Liver (tissue), 9 donors: ENCODE measurements around the gene GRIK2. TPM values are rescaled to one million over a fixed set of nuclear protein-coding genes. Genes with fewer than 3 reads are reported as not detected.

Experiments used
- DNase-seq: peaks from one replicate; pipeline ENCODE4 v3.0.0-alpha.2; 2017; ENCODE audit warnings: low spot score
- H3K27ac ChIP-seq, 2 donors: one replicate each; pipeline ENCODE4 v1.7.0; 2013; ENCODE audit warnings: inconsistent platforms in 2 of 2, low read length in 2 of 2, control low read depth in 1 of 2, low read depth in 1 of 2, mild to moderate bottlenecking in 1 of 2
- H3K27me3 ChIP-seq, 4 donors: one replicate each; pipeline versions ENCODE4 v1.6.1 to v1.7.0; 2013; ENCODE audit warnings: low read length in 3 of 4, inconsistent platforms in 1 of 4, mild to moderate bottlenecking in 1 of 4, moderate library complexity in 1 of 4; ENCODE audit not compliant: control insufficient read depth in 4 of 4, insufficient read depth in 4 of 4
- H3K36me3 ChIP-seq, 4 donors: one replicate each; pipeline versions ENCODE4 v1.6.1 to v1.7.0; 2013; ENCODE audit warnings: low read length in 3 of 4, mild to moderate bottlenecking in 3 of 4, low read depth in 1 of 4, moderate library complexity in 1 of 4; ENCODE audit not compliant: control insufficient read depth in 4 of 4, insufficient read depth in 3 of 4
- H3K4me1 ChIP-seq, 4 donors: one replicate each; pipeline versions ENCODE4 v1.6.1 to v1.7.0; 2013; ENCODE audit warnings: low read length in 3 of 4, mild to moderate bottlenecking in 3 of 4, moderate library complexity in 1 of 4; ENCODE audit not compliant: control insufficient read depth in 4 of 4, insufficient read depth in 4 of 4
- H3K4me3 ChIP-seq, 3 donors: one replicate each; pipeline versions ENCODE4 v1.6.1 to v1.7.0; 2013; ENCODE audit warnings: low read length in 3 of 3, control low read depth in 1 of 3, low read depth in 1 of 3, mild to moderate bottlenecking in 1 of 3
- H3K9ac ChIP-seq, 2 donors: one replicate each; pipeline ENCODE4 v1.7.0; 2013; ENCODE audit warnings: low read length in 2 of 2, mild to moderate bottlenecking in 2 of 2, moderate library complexity in 2 of 2, control low read depth in 1 of 2, low read depth in 1 of 2
- H3K9me3 ChIP-seq, 4 donors: one replicate each; pipeline versions ENCODE4 v1.6.1 to v1.7.0; 2013; ENCODE audit warnings: low read length in 3 of 4; ENCODE audit not compliant: control insufficient read depth in 4 of 4
- FOXA1 ChIP-seq: IDR thresholded peaks from 2 replicates; pipeline ENCODE4 v1.6.1; 2016; ENCODE audit warnings: antibody characterized with exemption
- HNF4G ChIP-seq: IDR thresholded peaks from 2 replicates; pipeline ENCODE4 v1.6.1; 2016; ENCODE audit warnings: antibody characterized with exemption
- JUND ChIP-seq, 2 donors: IDR thresholded peaks; 2 replicates each; pipeline ENCODE4 v1.6.1; 2016; ENCODE audit warnings: antibody characterized with exemption in 2 of 2
- MAX ChIP-seq: IDR thresholded peaks from 2 replicates; pipeline ENCODE4 v1.6.1; 2016; ENCODE audit warnings: antibody characterized with exemption
- RAD21 ChIP-seq, 2 donors: IDR thresholded peaks; 2 replicates each; pipeline ENCODE4 v1.6.1; 2016; ENCODE audit warnings: antibody characterized with exemption in 2 of 2, mild to moderate bottlenecking in 2 of 2
- REST ChIP-seq: IDR thresholded peaks from 2 replicates; pipeline ENCODE4 v1.6.1; 2016; ENCODE audit warnings: antibody characterized with exemption, mild to moderate bottlenecking
- TAF1 ChIP-seq: conservative IDR thresholded peaks from 2 replicates; pipeline ENCODE4 v1.6.1; 2016; ENCODE audit warnings: antibody characterized with exemption, mild to moderate bottlenecking
- ZBTB33 ChIP-seq: IDR thresholded peaks from 2 replicates; pipeline ENCODE4 v1.6.1; 2016; ENCODE audit warnings: antibody characterized with exemption
- WGBS: extraction: QIAGEN DNeasy Blood & Tissue Kit; methylation state at CpG from one replicate; pipeline ENCODE4 v1.1.7; 2013; 5-methylcytosine and 5-hydroxymethylcytosine counted together
- polyA plus RNA-seq, 2 donors: library from polyadenylated mRNA; stranded (reverse) in 1 of 2; unstranded in 1 of 2; fragments of 200-250 nt in 1 of 2; fragments of >200 nt in 1 of 2; fragmentation: Nextera tagmentation in 1 of 2; extraction: Ambion mirVana in 1 of 2; gene quantifications; one replicate each; pipeline versions ENCODE4 v1.2.1 to v1.2.3, GENCODE V29; 2013 to 2015
- total RNA-seq, 2 donors: library from RNA; depleted of rRNA; stranded (reverse); fragments of >200 nt; gene quantifications; one replicate each; pipeline ENCODE4 v1.2.3, GENCODE V29; 2014
- TF ChIP-seq, protein P1 (sequence below): IDR thresholded peaks from 2 replicates; pipeline ENCODE4 v1.6.1; 2016; ENCODE audit warnings: antibody characterized with exemption
- TF ChIP-seq, protein P2 (sequence below): fragments of 150-350 bp; IDR thresholded peaks from 2 replicates; pipeline ENCODE4 v1.5.1; 2017; ENCODE audit warnings: improper control_type of control experiment, low read depth, low read length; ENCODE audit not compliant: missing input control
- donor health status: healthy.
- donor health status: healthy.
- donor health status: healthy.
- donor health status: healthy.
- donor health status: healthy.

GRIK2 gene
- total and polyA plus RNA-seq, 4 donors = 0.02 to 0.17 (median 0.05) TPM

- Histone ChIP-seq H3K9ac (no peak overlapping the region), H3K27ac (no peak overlapping the region), H3K9me3 (no peaks in the 10 kb centered on the region), H3K4me1 (no peaks in the 10 kb centered on the region), H3K36me3 (no peaks in the 10 kb centered on the region), H3K27me3 (no peaks in the 10 kb centered on the region), H3K4me3 (no peak overlapping the region)
- TF ChIP-seq REST (no peak), HNF4G (no peak), ZBTB33 (no peak), RAD21 (IDR thresholded peaks at IDR 0.05) (no peak), MAX (no peak)
- no peak for DNase-seq
- 80% methylated on average over 1 of the region's 1 CpG for WGBS
These were observed 322.9 kb downstream of the GRIK2 start for GRCh38 chr6:101716387-101716786.

- Histone ChIP-seq H3K9me3 (no peaks in the 10 kb centered on the region), H3K27ac (no peak overlapping the region), H3K4me1 (no peaks in the 10 kb centered on the region), H3K36me3 (no peaks in the 10 kb centered on the region), H3K9ac (no peak overlapping the region), H3K27me3 (no peaks in the 10 kb centered on the region), H3K4me3 (no peak overlapping the region)
- no peak for DNase-seq
- TF ChIP-seq REST (no peak), TAF1 (no peak), RAD21 (IDR thresholded peaks at IDR 0.05) (no peak), MAX (no peak), JUND (IDR thresholded peaks at IDR 0.05) (no peak), FOXA1 (no peak), HNF4G (no peak)
- TF ChIP-seq, protein P1, sequence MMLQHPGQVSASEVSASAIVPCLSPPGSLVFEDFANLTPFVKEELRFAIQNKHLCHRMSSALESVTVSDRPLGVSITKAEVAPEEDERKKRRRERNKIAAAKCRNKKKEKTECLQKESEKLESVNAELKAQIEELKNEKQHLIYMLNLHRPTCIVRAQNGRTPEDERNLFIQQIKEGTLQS = no peak
- TF ChIP-seq, protein P2, sequence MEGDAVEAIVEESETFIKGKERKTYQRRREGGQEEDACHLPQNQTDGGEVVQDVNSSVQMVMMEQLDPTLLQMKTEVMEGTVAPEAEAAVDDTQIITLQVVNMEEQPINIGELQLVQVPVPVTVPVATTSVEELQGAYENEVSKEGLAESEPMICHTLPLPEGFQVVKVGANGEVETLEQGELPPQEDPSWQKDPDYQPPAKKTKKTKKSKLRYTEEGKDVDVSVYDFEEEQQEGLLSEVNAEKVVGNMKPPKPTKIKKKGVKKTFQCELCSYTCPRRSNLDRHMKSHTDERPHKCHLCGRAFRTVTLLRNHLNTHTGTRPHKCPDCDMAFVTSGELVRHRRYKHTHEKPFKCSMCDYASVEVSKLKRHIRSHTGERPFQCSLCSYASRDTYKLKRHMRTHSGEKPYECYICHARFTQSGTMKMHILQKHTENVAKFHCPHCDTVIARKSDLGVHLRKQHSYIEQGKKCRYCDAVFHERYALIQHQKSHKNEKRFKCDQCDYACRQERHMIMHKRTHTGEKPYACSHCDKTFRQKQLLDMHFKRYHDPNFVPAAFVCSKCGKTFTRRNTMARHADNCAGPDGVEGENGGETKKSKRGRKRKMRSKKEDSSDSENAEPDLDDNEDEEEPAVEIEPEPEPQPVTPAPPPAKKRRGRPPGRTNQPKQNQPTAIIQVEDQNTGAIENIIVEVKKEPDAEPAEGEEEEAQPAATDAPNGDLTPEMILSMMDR = no peak
These were observed 323.3 kb downstream of the GRIK2 start for GRCh38 chr6:101716810-101717209.
